Esophagus squamous epithelium (tissue), 5 donors: ENCODE measurements around the gene CCR9. TPM values are rescaled to one million over a fixed set of nuclear protein-coding genes. Genes with fewer than 3 reads are reported as not detected.

Experiments
- DNase-seq: peaks from one replicate; lab custom pipeline; 2025; lab: John Stamatoyannopoulos, UW
- H3K27ac ChIP-seq, 4 donors: fragments of 200-600 bp; sonication (generic); one replicate each; pipeline ENCODE4 v1.5.1; 2016 to 2019; ENCODE audit warnings: mild to moderate bottlenecking in 1 of 4
- H3K27me3 ChIP-seq, 4 donors: fragments of 200-600 bp; sonication (generic); 1 replicate in 3 of 4; 2 replicates in 1 of 4; pipeline versions ENCODE4 v1.5.1 to v1.6.0; 2017 to 2021; ENCODE audit warnings: antibody characterized with exemption in 1 of 4
- H3K36me3 ChIP-seq, 3 donors: fragments of 200-600 bp; sonication (generic); one replicate each; pipeline ENCODE4 v1.5.1; 2016 to 2019
- H3K4me1 ChIP-seq, 3 donors: fragments of 200-600 bp; sonication (generic); one replicate each; pipeline ENCODE4 v1.5.1; 2017 to 2019
- H3K4me3 ChIP-seq, 4 donors: fragments of 200-600 bp; sonication (generic); 1 replicate in 3 of 4; 2 replicates in 1 of 4; pipeline ENCODE4 v1.5.1; 2016 to 2019; ENCODE audit warnings: mild to moderate bottlenecking in 2 of 4, moderate library complexity in 1 of 4
- H3K9me3 ChIP-seq, 3 donors: fragments of 200-600 bp; sonication (generic); one replicate each; pipeline ENCODE4 v1.5.1; 2016 to 2019
- CTCF ChIP-seq, 6 experiments: fragments of 450-650 bp in 4 of 6; fragments of 200-600 bp in 2 of 6; sonication (generic) in 2 of 6; IDR thresholded peaks; one replicate each; pipeline ENCODE4 v1.5.1; 2016 to 2019; ENCODE audit warnings: antibody characterized with exemption in 6 of 6, mild to moderate bottlenecking in 4 of 6, moderate library complexity in 4 of 6
- POLR2A ChIP-seq, 4 donors: fragments of 450-650 bp; IDR thresholded peaks; one replicate each; pipeline ENCODE4 v1.6.1; 2017; ENCODE audit warnings: antibody characterized with exemption in 4 of 4, mild to moderate bottlenecking in 4 of 4, moderate library complexity in 3 of 4
- WGBS, 2 donors: methylation state at CpG; one replicate each; pipeline ENCODE4 v1.1.5; 2018; 5-methylcytosine and 5-hydroxymethylcytosine counted together
- intact Hi-C: fragments of 100-400 bp; cut with DNase I; formaldehyde crosslinking; loops from one replicate; pipeline ENCODE4 v1.15.0; 2022
- total RNA-seq, 4 donors: library from RNA; depleted of rRNA; stranded (reverse); fragments of >200 nt; gene quantifications; one replicate each; pipeline ENCODE4 v1.1.0, GENCODE V29; 2016
- donor health status: DM: yes; HTN: yes; CAD: no.

Gene CCR9
- total RNA-seq, 4 donors from 2014 or later, result not detected

- Histone ChIP-seq H3K4me1 (no peaks in the 10 kb centered on the region), H3K9me3 (peaks cover 0 to 14% (median 0%) of the 10 kb centered on the region in 3 donors), H3K36me3 (no peaks in the 10 kb centered on the region), H3K4me3 (no peak overlapping the region), H3K27ac (no peak overlapping the region), H3K27me3 (no peaks in the 10 kb centered on the region)
- TF ChIP-seq POLR2A (IDR thresholded peaks at IDR 0.05) (no peak), CTCF (IDR thresholded peaks at IDR 0.05) (no peak)
- no peak for DNase-seq
- intact Hi-C loops, result no loop called here
- 76 to 80% methylated on average over 7 of the region's 7 CpGs for WGBS, 2 donors
Observed at GRCh38 chr3:45858809-45859543, 27.4 kb upstream of the CCR9 start.

- Histone ChIP-seq H3K4me3 (no peak overlapping the region), H3K9me3 (peaks cover 0 to 14% (median 0%) of the 10 kb centered on the region in 3 donors), H3K27me3 (no peaks in the 10 kb centered on the region), H3K4me1 (no peaks in the 10 kb centered on the region), H3K36me3 (no peaks in the 10 kb centered on the region), H3K27ac (no peak overlapping the region)
- TF ChIP-seq POLR2A (IDR thresholded peaks at IDR 0.05) (no peak), CTCF (IDR thresholded peaks at IDR 0.05) (no peak)
- intact Hi-C loops, result no loop called here
- DNase-seq, result no peak
- WGBS, 2 donors, result 73 to 85% methylated on average over 4 of the region's 4 CpGs
Observed at GRCh38 chr3:45860481-45860880, 25.9 kb upstream of the CCR9 start.

GRCh38 chr3:45861043-45861719, 25.2 kb upstream of the CCR9 start:
- WGBS, 2 donors, result 39 to 45% methylated on average over 7 of the region's 7 CpGs
- no peaks in the 10 kb centered on the region for H3K27me3 ChIP-seq
- TF ChIP-seq POLR2A (IDR thresholded peaks at IDR 0.05) (no peak), CTCF (IDR thresholded peaks at IDR 0.05) (no peak)
- no peak for DNase-seq
- no peaks in the 10 kb centered on the region for H3K4me1 ChIP-seq
- intact Hi-C loops, result no loop called here
- no peak overlapping the region for H3K27ac ChIP-seq
- peaks cover 0 to 9% (median 0%) of the 10 kb centered on the region in 3 donors for H3K9me3 ChIP-seq
- no peak overlapping the region for H3K4me3 ChIP-seq
- H3K36me3 ChIP-seq, result no peaks in the 10 kb centered on the region

- Histone ChIP-seq H3K27me3 (no peaks in the 10 kb centered on the region), H3K36me3 (no peaks in the 10 kb centered on the region), H3K4me3 (no peak overlapping the region), H3K9me3 (peaks cover 0 to 7% (median 0%) of the 10 kb centered on the region in 3 donors), H3K27ac (no peak overlapping the region), H3K4me1 (peaks cover 0 to 6% (median 0%) of the 10 kb centered on the region in 3 donors)
- TF ChIP-seq POLR2A (IDR thresholded peaks at IDR 0.05) (no peak), CTCF (IDR thresholded peaks at IDR 0.05) (no peak)
- WGBS, 2 donors, result 49 to 57% methylated on average over 8 of the region's 8 CpGs
- no peak for DNase-seq
- intact Hi-C loops, result no loop called here
Observed at GRCh38 chr3:45864760-45865519, 21.4 kb upstream of the CCR9 start.
